NOMO-1 treated with dmso at 0.1 percent for 144 hours (cell line): ENCODE measurements around the gene DCST2.

ENCODE experiments used
- DNase-seq: peaks from one replicate; lab custom pipeline; 2025; ENCODE audit not compliant: unreplicated experiment; lab: John Stamatoyannopoulos, UW

The DCST2 gene

GRCh38 chr1:155029513-155030242 lies 3.9 kb downstream of the DCST2 start:
- no peak for DNase-seq

DNA sequence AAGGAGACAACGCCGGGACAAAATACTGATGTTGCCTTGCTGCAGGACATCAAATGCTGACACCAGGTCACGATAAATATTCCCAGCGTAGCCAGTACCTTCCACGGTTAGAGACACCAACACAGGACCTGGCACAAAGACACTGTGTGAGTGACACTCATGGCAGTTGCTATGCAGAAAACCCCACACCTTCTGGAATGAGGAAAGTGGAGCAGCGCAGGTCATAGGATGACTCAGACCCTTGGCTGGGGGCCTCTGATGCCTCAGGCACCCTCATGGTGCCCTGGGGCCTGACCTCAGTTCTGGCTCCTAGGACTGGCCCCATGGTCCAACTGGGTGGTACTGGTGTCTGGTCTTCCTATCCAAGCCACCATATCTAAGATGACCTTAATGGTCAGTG lies 7.0 kb downstream of the DCST2 start:
- DNase-seq: no peak

DNA sequence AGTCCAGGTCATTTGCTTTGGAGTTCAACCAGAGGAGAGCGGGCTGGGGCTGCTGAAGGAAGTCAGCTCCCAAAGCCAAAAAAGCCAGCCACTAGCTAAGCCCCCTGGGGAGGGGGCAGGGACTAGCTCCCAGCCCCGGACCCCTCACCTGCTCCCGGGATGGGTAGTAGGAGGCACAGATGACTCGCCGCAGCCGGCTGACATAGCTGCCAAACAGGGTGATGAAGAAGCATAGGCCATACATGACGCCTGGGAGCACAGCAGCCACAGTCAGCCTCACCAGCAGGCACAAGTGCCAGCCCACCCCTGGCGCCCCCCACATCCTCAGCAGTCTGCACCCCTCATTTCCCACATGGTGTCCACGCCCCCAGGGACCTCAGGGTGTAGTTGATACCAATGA lies 7.4 kb downstream of the DCST2 start:
- DNase-seq: no peak

DNA sequence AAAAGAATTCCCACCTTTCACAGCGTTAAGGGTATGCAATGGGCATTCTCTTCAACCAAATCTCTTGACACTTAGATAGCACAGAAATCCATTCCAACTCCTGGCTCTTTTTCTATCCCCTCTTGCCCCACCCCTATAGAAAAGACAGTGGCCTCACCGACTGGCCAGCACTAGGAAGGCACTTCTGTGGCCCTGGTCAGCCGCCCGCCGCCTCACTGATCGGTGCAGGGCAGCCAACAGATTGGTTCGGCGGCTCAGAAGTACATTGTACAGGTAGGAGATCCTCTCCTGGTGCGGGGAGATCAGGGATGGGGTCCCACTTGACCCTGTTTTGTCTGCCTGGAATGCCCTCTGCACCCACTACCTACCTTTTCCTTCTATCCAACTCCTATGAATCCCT lies 9.3 kb downstream of the DCST2 start:
- no peak for DNase-seq

GRCh38 chr1:155023627-155024026 lies 10.0 kb downstream of the DCST2 start:
- DNase-seq: no peak

GRCh38 chr1:155022927-155023236 lies 10.7 kb downstream of the DCST2 start:
- no peak for DNase-seq

DNA sequence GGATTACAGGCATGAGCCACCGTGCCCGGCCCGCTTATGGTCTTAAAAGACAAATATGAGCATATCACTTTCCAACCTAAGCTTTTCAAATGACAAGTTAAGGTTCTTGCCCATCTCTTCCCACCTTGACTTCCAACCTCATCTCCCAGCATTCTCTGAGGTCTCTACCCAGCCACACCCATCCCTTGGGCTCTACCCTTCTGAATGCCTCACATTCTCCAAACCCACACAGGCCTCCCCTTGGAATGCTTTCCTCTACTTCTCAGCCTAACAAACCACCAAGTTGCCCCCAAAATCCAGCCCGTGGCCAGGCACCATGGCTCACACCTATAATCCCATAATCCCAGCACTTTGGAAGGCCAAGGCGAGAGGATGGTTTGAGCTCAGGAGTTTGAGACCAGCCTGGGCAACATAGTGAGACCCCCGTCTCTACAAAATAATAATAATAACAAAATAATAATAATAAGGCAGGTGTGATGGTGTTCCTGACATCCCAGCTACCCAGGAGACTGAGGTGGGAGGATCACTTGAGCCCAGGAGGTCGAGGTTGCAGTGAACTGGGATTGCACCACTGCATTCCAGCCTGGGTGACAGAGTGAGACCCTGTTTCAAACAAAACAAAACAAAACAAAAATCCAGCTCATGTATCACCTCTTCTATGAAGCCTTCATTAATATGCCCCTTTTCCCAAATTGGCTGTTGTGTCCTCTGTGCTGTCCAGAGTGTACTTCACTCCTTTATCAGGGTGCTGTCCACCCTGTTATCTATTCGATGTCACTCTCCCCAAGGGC lies 11.2 kb downstream of the DCST2 start:
- DNase-seq: no peak

DNA sequence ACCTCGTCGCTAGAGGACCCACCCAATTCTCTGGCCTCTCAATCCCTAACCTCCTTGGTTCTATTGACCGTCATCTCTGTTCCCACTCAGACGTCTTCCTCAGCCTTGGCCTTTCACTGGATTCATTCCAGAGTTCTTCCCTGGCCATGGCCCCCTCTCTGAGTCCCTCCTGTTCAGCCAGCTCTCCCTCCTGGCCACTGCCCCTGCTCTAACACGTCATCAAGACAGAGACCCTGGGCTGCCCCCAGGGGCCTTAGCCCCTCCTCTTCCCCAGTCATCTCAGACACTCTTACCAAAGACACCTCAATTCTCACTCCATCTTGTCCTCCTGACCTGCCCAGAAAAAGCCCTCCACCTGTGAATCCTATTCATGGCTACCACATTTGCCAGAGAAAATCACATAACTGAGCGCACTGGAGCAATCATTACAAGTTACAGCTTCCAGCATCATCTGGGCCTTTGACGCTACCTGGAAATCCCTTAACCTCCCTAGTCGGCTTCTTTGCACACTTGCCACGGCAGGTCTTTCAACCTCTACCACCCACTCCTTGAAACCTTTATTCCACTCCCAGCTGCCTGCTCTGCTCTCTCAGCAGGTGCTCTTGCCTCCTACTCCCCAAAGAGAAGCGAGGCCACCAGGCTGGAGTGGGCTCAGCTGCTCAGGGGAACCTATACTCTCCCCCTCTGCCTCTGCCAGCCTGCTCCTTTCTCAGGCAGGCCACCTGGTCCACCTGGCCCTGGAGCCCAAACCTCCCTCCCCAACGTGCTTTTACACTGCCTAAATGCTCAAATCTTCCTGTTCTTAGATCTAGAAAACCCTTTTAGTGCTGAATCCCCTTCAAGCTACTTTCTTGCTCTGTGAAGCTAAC lies 14.0 kb downstream of the DCST2 start:
- DNase-seq: no peak

- no peak for DNase-seq
Measured at GRCh38 chr1:155018617-155019348, 14.8 kb downstream of the DCST2 start.

DNA sequence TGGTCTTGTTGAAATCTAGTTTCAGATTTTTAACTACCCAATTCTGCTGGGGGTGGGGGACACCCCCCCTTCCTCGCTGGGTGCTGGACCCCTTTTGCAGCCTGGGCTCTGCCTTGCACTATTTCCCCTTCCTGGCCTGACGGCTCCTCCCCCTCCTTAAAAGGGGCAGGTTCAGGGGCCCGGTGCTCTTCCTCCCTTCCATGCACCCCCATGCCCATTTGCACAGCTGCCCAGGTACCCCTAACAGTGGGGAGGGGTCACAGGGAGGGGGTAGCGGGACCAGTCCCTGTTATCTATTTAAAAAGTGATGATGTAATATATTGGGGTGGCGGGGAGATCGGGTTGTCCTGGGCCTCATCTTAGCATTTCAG lies 15.7 kb downstream of the DCST2 start:
- DNase-seq: no peak

DNA sequence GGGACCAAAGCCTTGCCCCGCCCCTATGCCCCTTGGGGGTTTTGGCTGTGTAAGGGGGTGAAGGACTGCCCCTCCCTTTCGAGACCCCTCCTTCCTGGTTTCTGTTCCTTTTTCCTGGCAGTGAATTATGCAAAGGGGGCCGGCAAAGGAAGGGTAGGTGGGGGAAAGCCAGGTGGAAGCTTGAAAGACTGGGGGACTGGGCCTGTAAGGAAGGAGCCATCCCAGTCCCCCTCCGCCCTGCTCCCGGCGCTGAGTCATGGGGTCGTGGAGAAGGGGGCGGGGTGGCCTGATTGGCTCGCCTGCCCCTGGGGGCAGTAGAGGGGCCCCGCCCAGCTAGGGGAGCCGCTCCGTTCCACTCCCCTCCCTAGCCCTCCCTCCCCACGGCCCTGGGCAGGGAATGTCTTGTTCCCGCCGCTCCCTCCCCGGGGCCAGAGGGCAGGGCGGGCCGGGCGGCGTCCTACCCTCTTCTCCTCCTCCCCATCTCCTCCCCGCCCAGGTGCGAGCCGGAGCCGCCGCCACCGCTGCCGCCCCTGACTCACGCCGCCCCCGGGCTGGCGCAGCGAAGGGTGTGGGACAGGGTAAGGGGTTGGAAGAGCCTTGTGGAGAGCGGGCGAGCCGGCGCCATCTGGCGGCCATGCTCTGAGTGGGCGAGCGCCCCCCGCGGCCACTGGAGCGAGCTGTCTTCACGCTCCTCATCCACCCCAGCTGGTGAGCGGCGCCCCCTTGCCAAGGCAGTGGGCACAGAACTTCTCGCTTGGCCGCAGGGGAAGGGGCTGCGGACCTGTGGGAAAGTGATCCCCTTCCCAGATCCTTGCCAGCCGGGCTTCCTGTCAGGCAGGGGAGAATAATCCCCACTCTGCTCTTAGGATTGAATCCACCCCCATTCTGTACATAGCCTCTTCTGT lies 16.3 kb downstream of the DCST2 start:
- peak; percentile 73 for DNase-seq

DNA sequence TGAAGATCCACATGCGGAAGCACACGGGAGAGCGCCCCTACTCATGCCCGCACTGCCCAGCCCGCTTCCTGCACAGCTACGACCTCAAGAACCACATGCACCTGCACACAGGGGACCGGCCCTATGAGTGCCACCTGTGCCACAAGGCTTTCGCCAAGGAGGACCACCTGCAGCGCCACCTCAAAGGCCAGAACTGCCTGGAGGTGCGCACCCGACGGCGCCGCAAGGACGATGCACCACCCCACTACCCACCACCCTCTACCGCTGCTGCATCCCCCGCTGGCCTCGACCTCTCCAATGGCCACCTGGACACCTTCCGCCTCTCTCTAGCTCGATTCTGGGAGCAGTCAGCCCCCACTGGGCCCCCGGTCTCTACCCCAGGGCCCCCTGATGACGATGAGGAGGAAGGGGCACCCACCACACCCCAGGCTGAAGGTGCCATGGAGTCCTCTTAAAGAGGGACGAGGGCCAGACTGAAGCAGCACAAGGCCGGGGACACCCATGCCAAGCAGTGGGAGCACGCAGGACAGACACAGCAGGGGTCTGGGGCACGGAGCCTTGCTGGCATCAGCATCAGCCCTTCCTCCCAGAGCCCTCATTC lies 17.2 kb downstream of the DCST2 start:
- no peak for DNase-seq

- no peak for DNase-seq
Measured at GRCh38 chr1:155015527-155016230, 17.9 kb downstream of the DCST2 start.

GRCh38 chr1:155014709-155015508 lies 18.7 kb downstream of the DCST2 start:
- no peak for DNase-seq

DNA sequence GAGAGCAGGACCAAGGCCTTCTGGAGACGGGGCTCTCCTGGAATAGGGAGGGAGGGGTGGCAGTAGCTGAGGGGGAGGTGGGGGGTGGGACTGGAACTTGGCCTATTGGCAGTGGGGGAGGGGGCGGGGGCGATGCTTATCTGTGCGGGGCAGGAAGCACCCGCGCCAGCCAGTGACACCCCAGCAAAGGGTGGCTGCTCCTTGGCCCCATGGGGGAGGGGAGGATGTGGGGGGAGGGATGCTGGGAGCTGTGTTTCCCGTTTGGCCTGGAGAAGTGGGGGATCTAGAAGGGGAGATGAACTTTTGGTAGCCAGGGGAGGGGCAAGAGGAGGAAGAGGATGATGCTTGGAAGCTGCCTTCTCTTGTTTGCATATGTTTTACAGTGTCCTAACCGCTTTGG lies 19.9 kb downstream of the DCST2 start:
- no peak for DNase-seq

DNA sequence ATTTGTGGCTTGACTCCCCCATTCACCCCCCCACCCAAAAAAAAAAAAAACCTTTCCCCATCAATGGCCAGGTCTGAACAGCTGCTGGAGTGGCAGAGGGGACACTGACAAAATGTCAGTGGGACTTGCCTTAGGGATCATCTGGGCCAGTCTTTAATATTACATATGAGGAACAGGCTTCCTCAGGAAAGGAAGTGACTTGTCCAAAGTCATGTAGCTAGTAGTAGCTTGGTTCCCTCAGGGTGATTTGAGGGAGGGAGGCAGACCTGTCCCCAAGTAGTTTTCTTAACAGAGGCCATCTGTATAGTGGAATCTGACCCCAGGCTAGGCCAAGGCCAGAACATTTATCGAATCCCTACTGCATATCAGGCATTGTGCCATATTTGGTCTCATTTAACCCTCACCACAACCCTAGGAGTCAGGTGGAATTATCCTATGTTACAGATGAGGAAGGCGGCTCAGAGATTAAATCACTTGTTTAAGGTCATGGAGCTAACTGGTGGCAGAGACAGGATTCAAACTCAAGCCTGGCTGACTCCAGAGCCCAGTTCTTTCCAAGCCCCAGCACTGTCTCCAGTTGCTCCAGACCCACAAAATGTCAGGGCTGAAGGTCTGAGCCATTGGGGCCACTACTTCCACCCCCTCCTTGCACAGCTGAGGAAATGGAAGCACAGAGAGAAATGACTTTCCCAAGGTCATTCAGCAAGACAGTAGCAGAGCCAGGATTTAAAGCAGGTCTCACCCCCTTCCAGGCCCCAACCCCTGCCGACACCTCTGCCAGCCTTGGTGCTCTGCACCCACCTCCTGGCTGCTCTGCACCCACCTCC lies 20.6 kb downstream of the DCST2 start:
- DNase-seq: no peak

- no peak for DNase-seq
Measured at GRCh38 chr1:155012026-155012546, 21.5 kb downstream of the DCST2 start.
